Osteoblast (primary cell): ENCODE data around the gene STAT5B. TPM values are rescaled to one million over a fixed set of nuclear protein-coding genes. Genes with fewer than 3 reads are reported as not detected.
A peak's percentile ranks its signal among the peaks of the same experiment; 100 is the strongest.

ENCODE experiments used
- DNase-seq: peaks from one replicate; pipeline ENCODE4 v3.0.0; 2011; ENCODE audit warnings: low spot score, mixed read lengths; ENCODE audit not compliant: insufficient read length; ENCODE audit errors: missing footprints
- H2AFZ ChIP-seq: 2 replicates; pipeline ENCODE4 v1.6.0; 2011; ENCODE audit warnings: mild to moderate bottlenecking, low read length
- H3K27ac ChIP-seq: 2 replicates; pipeline ENCODE4 v1.5.1; 2011; ENCODE audit warnings: mild to moderate bottlenecking, low read depth, low read length, moderate library complexity
- H3K27me3 ChIP-seq: 2 replicates; pipeline ENCODE4 v1.6.0; 2012; ENCODE audit warnings: mild to moderate bottlenecking, control low read depth, inconsistent platforms, low read length, moderate library complexity; ENCODE audit not compliant: insufficient read depth
- H3K36me3 ChIP-seq: 2 replicates; pipeline ENCODE4 v1.5.1; 2011; ENCODE audit warnings: mild to moderate bottlenecking, low read length, control low read depth, moderate library complexity; ENCODE audit not compliant: insufficient read depth
- H3K4me1 ChIP-seq: 2 replicates; pipeline ENCODE4 v1.5.1; 2011; ENCODE audit warnings: mild to moderate bottlenecking, low read length, control low read depth, moderate library complexity; ENCODE audit not compliant: insufficient read depth
- H3K4me2 ChIP-seq: 2 replicates; pipeline ENCODE4 v1.6.0; 2011; ENCODE audit warnings: mild to moderate bottlenecking, low read length; ENCODE audit not compliant: insufficient read depth
- H3K4me3 ChIP-seq: fragments of 200-600 bp; sonication (generic); 3 replicates; pipeline ENCODE4 v1.5.1; 2012; ENCODE audit warnings: mild to moderate bottlenecking, low read length, inconsistent platforms; ENCODE audit not compliant: insufficient read depth
- H3K79me2 ChIP-seq: 2 replicates; pipeline ENCODE4 v1.6.0; 2012; ENCODE audit warnings: mild to moderate bottlenecking, low read length, control low read depth, inconsistent platforms; ENCODE audit not compliant: insufficient read depth
- H3K9me3 ChIP-seq: 2 replicates; pipeline ENCODE4 v1.5.1; 2011; ENCODE audit warnings: low read depth, low read length, control low read depth
- H4K20me1 ChIP-seq: 2 replicates; pipeline ENCODE4 v1.6.0; 2012; ENCODE audit warnings: mild to moderate bottlenecking, low read length, control low read depth; ENCODE audit not compliant: insufficient read depth
- CTCF ChIP-seq: IDR thresholded peaks from 2 replicates; pipeline ENCODE4 v1.5.1; 2011; ENCODE audit warnings: mild to moderate bottlenecking, low read depth, low read length, moderate library complexity; ENCODE audit errors: extremely low read depth
- total RNA-seq: library from RNA; depleted of rRNA; stranded (reverse); fragments of >200 nt; gene quantifications from 2 replicates; pipeline ENCODE4 v1.2.3, GENCODE V29; 2012

Gene STAT5B
- total RNA-seq, 1 donor, result 22.8 TPM

GRCh38 chr17:42282478-42283080 is 6.4 kb upstream of the STAT5B start:
- H3K4me2 ChIP-seq, result no peak overlapping the region
- H3K27me3 ChIP-seq, result no peaks in the 10 kb centered on the region
- no peaks in the 10 kb centered on the region for H3K9me3 ChIP-seq
- H3K4me3 ChIP-seq, result no peak overlapping the region
- H4K20me1 ChIP-seq, result no peaks in the 10 kb centered on the region
- no peak overlapping the region for H3K27ac ChIP-seq
- peak; percentile 77 for DNase-seq
- peaks cover 11% of the 10 kb centered on the region for H3K4me1 ChIP-seq
- no peak for TF ChIP-seq CTCF
- H3K79me2 ChIP-seq, result no peaks in the 10 kb centered on the region
- H3K36me3 ChIP-seq, result no peaks in the 10 kb centered on the region
- no peak overlapping the region for H2AFZ ChIP-seq

- H3K27me3 ChIP-seq, result no peaks in the 10 kb centered on the region
- no peaks in the 10 kb centered on the region for H3K36me3 ChIP-seq
- H3K4me2 ChIP-seq, result no peak overlapping the region
- H2AFZ ChIP-seq, result no peak overlapping the region
- H3K4me3 ChIP-seq, result no peak overlapping the region
- H3K79me2 ChIP-seq, result no peaks in the 10 kb centered on the region
- no peak for TF ChIP-seq CTCF
- H3K9me3 ChIP-seq, result no peaks in the 10 kb centered on the region
- no peaks in the 10 kb centered on the region for H4K20me1 ChIP-seq
- no peak overlapping the region for H3K27ac ChIP-seq
- H3K4me1 ChIP-seq, result peaks cover 8% of the 10 kb centered on the region
- DNase-seq, result no peak
Observed at GRCh38 chr17:42281571-42282096, 5.4 kb upstream of the STAT5B start.

- DNase-seq, result no peak
- peaks cover under 1% of the 10 kb centered on the region for H4K20me1 ChIP-seq
- H3K36me3 ChIP-seq, result no peaks in the 10 kb centered on the region
- no peaks in the 10 kb centered on the region for H3K9me3 ChIP-seq
- H3K79me2 ChIP-seq, result peaks cover 9% of the 10 kb centered on the region
- peaks cover 6% of the 10 kb centered on the region for H3K4me1 ChIP-seq
- no peak overlapping the region for H3K4me3 ChIP-seq
- H3K27me3 ChIP-seq, result no peaks in the 10 kb centered on the region
- TF ChIP-seq CTCF, result no peak
- no peak overlapping the region for H3K4me2 ChIP-seq
- no peak overlapping the region for H3K27ac ChIP-seq
- no peak overlapping the region for H2AFZ ChIP-seq
Observed at GRCh38 chr17:42279776-42280630, 3.8 kb upstream of the STAT5B start.

DNA sequence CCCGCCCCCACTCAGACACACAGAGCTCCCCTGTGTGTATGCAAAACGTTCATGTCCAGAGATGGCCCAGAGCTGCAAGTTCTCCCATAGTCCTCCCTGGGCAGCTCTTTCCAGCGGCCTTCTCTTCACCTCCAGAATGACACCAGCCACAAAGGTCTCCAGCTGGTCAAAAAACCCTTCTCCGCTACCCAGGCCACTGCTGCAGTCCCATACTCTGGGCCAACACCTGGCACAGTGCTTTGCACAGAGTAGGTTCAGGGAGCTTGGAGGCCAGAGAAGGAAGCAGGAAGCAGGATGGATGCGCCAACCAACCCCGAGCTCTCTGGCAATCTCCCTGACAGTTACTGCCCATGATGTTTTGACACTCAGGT is 1.1 kb upstream of the STAT5B start:
- Histone ChIP-seq H3K4me3 (peak overlapping the region; percentile 72), H4K20me1 (peaks cover 19% of the 10 kb centered on the region), H3K4me2 (peak overlapping the region; percentile 83), H2AFZ (no peak overlapping the region), H3K27ac (no peak overlapping the region), H3K9me3 (no peaks in the 10 kb centered on the region), H3K4me1 (peaks cover 12% of the 10 kb centered on the region), H3K79me2 (peaks cover 32% of the 10 kb centered on the region), H3K27me3 (no peaks in the 10 kb centered on the region), H3K36me3 (no peaks in the 10 kb centered on the region)
- no peak for TF ChIP-seq CTCF
- DNase-seq, result peak; percentile 75
